GM21390 (cell line): ENCODE results near the gene KRTAP13-1.

Source experiments
- ATAC-seq: cut with Tn5 transposase; IDR thresholded peaks from one replicate; pipeline ENCODE4 v1.9.1; 2021; ENCODE audit not compliant: unreplicated experiment

The KRTAP13-1 gene

GRCh38 chr21:30395731-30396130 is at the start of gene KRTAP13-1:
Gene KRTAP13-1, plus strand, starts transcription at chr21:30396031. Its CDS starts 56 bp downstream, at chr21:30396087.
- no peak for ATAC-seq

GRCh38 chr21:30348506-30348905 is 47.3 kb upstream of the KRTAP13-1 start, which contains the start of gene KRTAP23-1:
Gene KRTAP23-1, minus strand, starts transcription at chr21:30348606. Its CDS starts 0 bp downstream, at chr21:30348606.
- no peak for ATAC-seq

GRCh38 chr21:30349572-30349971 is 46.3 kb upstream of the KRTAP13-1 start:
- no peak for ATAC-seq

GRCh38 chr21:30351534-30351933 is 44.3 kb upstream of the KRTAP13-1 start:
- no peak for ATAC-seq

- no peak for ATAC-seq
Measured at GRCh38 chr21:30354308-30355005, 41.4 kb upstream of the KRTAP13-1 start.

- ATAC-seq: no peak
Measured at GRCh38 chr21:30355906-30356305, 39.9 kb upstream of the KRTAP13-1 start.

- ATAC-seq: no peak
Measured at GRCh38 chr21:30372139-30372770, 23.6 kb upstream of the KRTAP13-1 start, which contains the start of gene KRTAP13-2. Gene KRTAP13-2, minus strand, starts transcription at chr21:30372271. Its CDS starts 58 bp downstream, at chr21:30372213.

- no peak for ATAC-seq
Measured at GRCh38 chr21:30382201-30382600, 13.6 kb upstream of the KRTAP13-1 start.

GRCh38 chr21:30391492-30392025 is 4.3 kb upstream of the KRTAP13-1 start:
- ATAC-seq: no peak

GRCh38 chr21:30408782-30409494 is 13.1 kb downstream of the KRTAP13-1 start:
- ATAC-seq: no peak

GRCh38 chr21:30415993-30416392 is 20.2 kb downstream of the KRTAP13-1 start:
- ATAC-seq: no peak

GRCh38 chr21:30425826-30426225 is 30.0 kb downstream of the KRTAP13-1 start, which contains the start of gene KRTAP13-3:
Gene KRTAP13-3, minus strand, starts transcription at chr21:30425926. Its CDS starts 14 bp downstream, at chr21:30425912.
- no peak for ATAC-seq

GRCh38 chr21:30426731-30427130 is 30.9 kb downstream of the KRTAP13-1 start:
- no peak for ATAC-seq

GRCh38 chr21:30430170-30430655 is 34.4 kb downstream of the KRTAP13-1 start, which contains the start of gene KRTAP13-4:
Gene KRTAP13-4, plus strand, starts transcription at chr21:30430220. Its CDS starts 56 bp downstream, at chr21:30430276.
- ATAC-seq: no peak

GRCh38 chr21:30434033-30434631 is 38.3 kb downstream of the KRTAP13-1 start:
- ATAC-seq: no peak

- ATAC-seq: no peak
Measured at GRCh38 chr21:30437010-30437565, 41.3 kb downstream of the KRTAP13-1 start.

- no peak for ATAC-seq
Measured at GRCh38 chr21:30439975-30440374, 44.1 kb downstream of the KRTAP13-1 start, which contains the start of gene KRTAP15-1. Gene KRTAP15-1, plus strand, starts transcription at chr21:30440275. Its CDS starts 53 bp downstream, at chr21:30440328.

- ATAC-seq: no peak
Measured at GRCh38 chr21:30443226-30443625, 47.4 kb downstream of the KRTAP13-1 start.

GRCh38 chr21:30444204-30444603 is 48.4 kb downstream of the KRTAP13-1 start:
- ATAC-seq: no peak
